ENCODE data around the gene EXD3.
A peak's percentile ranks its signal among the peaks of the same experiment; 100 is the strongest.

The EXD3 gene

GRCh38 chr9:137302118-137302448, 120.9 kb downstream of the EXD3 start, which contains the start of gene NRARP:
NRARP (minus strand) TSS chr9:137302271; CDS start chr9:137301928, 343 bp downstream.
- TF ChIP-seq EGR1 (IDR thresholded peaks at IDR 0.05), result peak; percentile 79; the same call in 1 of the 2 replicates
- TF ChIP-seq TCF12 (IDR thresholded peaks at IDR 0.05; ENCODE audit: low read depth), result no peak
- TF ChIP-seq TAF1 (IDR thresholded peaks at IDR 0.05; ENCODE audit: low read depth), result peak; percentile 47; the same call in 1 of the 2 replicates

GRCh38 chr9:137301081-137301947, 121.6 kb downstream of the EXD3 start:
- TF ChIP-seq TEAD4 (IDR thresholded peaks at IDR 0.05) (peak; percentile 37; the same call in 1 of the 2 replicates), CEBPB (IDR thresholded peaks at IDR 0.05) (no peak), MAX (IDR thresholded peaks at IDR 0.05) (peak; percentile 88), RAD21 (IDR thresholded peaks at IDR 0.05; ENCODE audit: low read depth) (peak; percentile 35; the same call in 1 of the 2 replicates), YY1 (IDR thresholded peaks at IDR 0.05; ENCODE audit: low read depth) (no peak), FOXM1 (IDR thresholded peaks at IDR 0.05; ENCODE audit: borderline replicate concordance, low read depth) (no peak), EP300 (IDR thresholded peaks at IDR 0.05; ENCODE audit: borderline replicate concordance) (no peak), TAF1 (IDR thresholded peaks at IDR 0.05; ENCODE audit: low read depth) (no peak), TCF12 (IDR thresholded peaks at IDR 0.05; ENCODE audit: low read depth) (no peak), REST (IDR thresholded peaks at IDR 0.05; ENCODE audit: low read depth) (no peak), CREB1 (IDR thresholded peaks at IDR 0.05; ENCODE audit: low read depth) (no peak)

GRCh38 chr9:137300567-137301080, 122.3 kb downstream of the EXD3 start:
- TF ChIP-seq TCF12 (IDR thresholded peaks at IDR 0.05; ENCODE audit: low read depth), result no peak
- no peak for TF ChIP-seq EP300 (IDR thresholded peaks at IDR 0.05; ENCODE audit: borderline replicate concordance)
- no peak for TF ChIP-seq TAF1 (IDR thresholded peaks at IDR 0.05; ENCODE audit: low read depth)
- TF ChIP-seq TEAD4 (IDR thresholded peaks at IDR 0.05), result no peak
- TF ChIP-seq USF1 (IDR thresholded peaks at IDR 0.05), result no peak
- no peak for TF ChIP-seq RAD21 (IDR thresholded peaks at IDR 0.05; ENCODE audit: low read depth)
- no peak for TF ChIP-seq MAX (IDR thresholded peaks at IDR 0.05)
- TF ChIP-seq ZBTB7A (IDR thresholded peaks at IDR 0.05; ENCODE audit: low read depth), result no peak
- no peak for TF ChIP-seq FOXM1 (IDR thresholded peaks at IDR 0.05; ENCODE audit: borderline replicate concordance, low read depth)

- TF ChIP-seq USF1 (IDR thresholded peaks at IDR 0.05), result no peak
- no peak for TF ChIP-seq TCF12 (IDR thresholded peaks at IDR 0.05; ENCODE audit: low read depth)
- TF ChIP-seq TEAD4 (IDR thresholded peaks at IDR 0.05), result no peak
- TF ChIP-seq TAF1 (IDR thresholded peaks at IDR 0.05; ENCODE audit: low read depth), result no peak
- no peak for TF ChIP-seq NFIC (IDR thresholded peaks at IDR 0.05)
- TF ChIP-seq EP300 (IDR thresholded peaks at IDR 0.05; ENCODE audit: borderline replicate concordance), result no peak
- TF ChIP-seq EGR1 (IDR thresholded peaks at IDR 0.05), result no peak
- no peak for TF ChIP-seq CEBPB (IDR thresholded peaks at IDR 0.05)
- no peak for TF ChIP-seq ZBTB7A (IDR thresholded peaks at IDR 0.05; ENCODE audit: low read depth)
- TF ChIP-seq RAD21 (IDR thresholded peaks at IDR 0.05; ENCODE audit: low read depth), result no peak
- no peak for TF ChIP-seq FOXM1 (IDR thresholded peaks at IDR 0.05; ENCODE audit: borderline replicate concordance, low read depth)
- no peak for TF ChIP-seq MAX (IDR thresholded peaks at IDR 0.05)
These were observed 123.0 kb downstream of the EXD3 start for GRCh38 chr9:137299938-137300337.

- no peak for TF ChIP-seq CEBPB (IDR thresholded peaks at IDR 0.05)
- TF ChIP-seq CREB1 (IDR thresholded peaks at IDR 0.05; ENCODE audit: low read depth), result no peak
- no peak for TF ChIP-seq EP300 (IDR thresholded peaks at IDR 0.05; ENCODE audit: borderline replicate concordance)
- no peak for TF ChIP-seq RAD21 (IDR thresholded peaks at IDR 0.05; ENCODE audit: low read depth)
- TF ChIP-seq MAX (IDR thresholded peaks at IDR 0.05), result no peak
- no peak for TF ChIP-seq USF1 (IDR thresholded peaks at IDR 0.05)
- TF ChIP-seq YY1 (IDR thresholded peaks at IDR 0.05; ENCODE audit: low read depth), result no peak
- TF ChIP-seq EGR1 (IDR thresholded peaks at IDR 0.05), result no peak
- TF ChIP-seq REST (IDR thresholded peaks at IDR 0.05; ENCODE audit: low read depth), result no peak
- no peak for TF ChIP-seq TEAD4 (IDR thresholded peaks at IDR 0.05)
- no peak for TF ChIP-seq FOXM1 (IDR thresholded peaks at IDR 0.05; ENCODE audit: borderline replicate concordance, low read depth)
These were observed 123.8 kb downstream of the EXD3 start for GRCh38 chr9:137299203-137299565.

Measured in Ishikawa (cell line).